HL-60/S4 (cell line): Measurements from ENCODE around the gene ZMYND15.

Experiments used
- in situ Hi-C: fragments of 300-500 bp; cut with MboI; formaldehyde crosslinking; loops from 2 replicates; pipeline ENCODE4 v1.14.3; 2022; ENCODE audit warnings: low sequenced_read_pairs

ZMYND15 gene

GRCh38 chr17:4777969-4778760 lies 38.5 kb downstream of the ZMYND15 start:
- in situ Hi-C loops = no loop called here

GRCh38 chr17:4780325-4780955 lies 40.8 kb downstream of the ZMYND15 start:
- in situ Hi-C loops = no loop called here

GRCh38 chr17:4782652-4783051 lies 43.0 kb downstream of the ZMYND15 start:
- in situ Hi-C loops = no loop called here

GRCh38 chr17:4785311-4786105 lies 45.9 kb downstream of the ZMYND15 start:
- in situ Hi-C loops = no loop called here

GRCh38 chr17:4786106-4786511 lies 46.5 kb downstream of the ZMYND15 start, which contains the start of gene VMO1:
VMO1 (minus strand) TSS chr17:4786364; CDS start chr17:4786352, 12 bp downstream.
- in situ Hi-C loops = no loop called here

GRCh38 chr17:4786516-4786915 lies 46.9 kb downstream of the ZMYND15 start:
- in situ Hi-C loops = no loop called here

GRCh38 chr17:4788159-4788806 lies 48.6 kb downstream of the ZMYND15 start:
- in situ Hi-C loops = no loop called here

GRCh38 chr17:4788807-4789700 lies 49.4 kb downstream of the ZMYND15 start, which contains the start of gene GLTPD2:
GLTPD2 (plus strand) TSS chr17:4788964; CDS start chr17:4789012, 48 bp downstream.
- in situ Hi-C loops = no loop called here

GRCh38 chr17:4789701-4789950 lies 50.0 kb downstream of the ZMYND15 start:
- in situ Hi-C loops = no loop called here

GRCh38 chr17:4789951-4790704 lies 50.5 kb downstream of the ZMYND15 start:
- in situ Hi-C loops = no loop called here

GRCh38 chr17:4790705-4791088 lies 51.1 kb downstream of the ZMYND15 start:
- in situ Hi-C loops = no loop called here

- in situ Hi-C loops = no loop called here
Observed at GRCh38 chr17:4795168-4795567, 55.5 kb downstream of the ZMYND15 start.
